ENCODE measurements around the gene AP2A2.

The AP2A2 gene

DNA sequence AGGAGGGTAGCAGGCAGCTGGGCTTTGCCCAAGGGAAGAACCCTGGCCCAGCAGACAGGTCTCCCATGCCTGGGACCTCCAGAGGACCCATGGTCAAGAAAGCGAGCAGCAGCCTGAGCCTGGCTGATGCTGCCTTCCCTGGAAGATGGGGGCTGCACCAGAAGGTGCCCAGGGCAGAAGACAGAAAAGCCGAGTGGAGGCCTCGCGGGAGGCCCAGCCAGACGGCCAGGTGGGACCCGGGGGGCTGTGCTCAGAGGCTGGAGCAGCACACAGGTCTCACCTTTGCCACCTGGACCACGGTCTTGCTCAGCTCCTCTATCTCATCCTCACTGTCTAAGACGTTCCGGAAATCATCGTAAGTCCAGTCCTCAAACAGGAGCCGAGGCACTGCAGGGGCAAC lies 25.9 kb upstream of the AP2A2 start:
- no peak for DNase-seq

- DNase-seq = no peak
Measured at GRCh38 chr11:900545-900944, 25.1 kb upstream of the AP2A2 start.

GRCh38 chr11:901452-902061 lies 24.1 kb upstream of the AP2A2 start:
- DNase-seq = no peak

- DNase-seq = no peak
Measured at GRCh38 chr11:904380-904779, 21.3 kb upstream of the AP2A2 start.

- DNase-seq = no peak
Measured at GRCh38 chr11:905952-906351, 19.7 kb upstream of the AP2A2 start.

- DNase-seq = no peak
Measured at GRCh38 chr11:907668-908067, 18.0 kb upstream of the AP2A2 start.

DNA sequence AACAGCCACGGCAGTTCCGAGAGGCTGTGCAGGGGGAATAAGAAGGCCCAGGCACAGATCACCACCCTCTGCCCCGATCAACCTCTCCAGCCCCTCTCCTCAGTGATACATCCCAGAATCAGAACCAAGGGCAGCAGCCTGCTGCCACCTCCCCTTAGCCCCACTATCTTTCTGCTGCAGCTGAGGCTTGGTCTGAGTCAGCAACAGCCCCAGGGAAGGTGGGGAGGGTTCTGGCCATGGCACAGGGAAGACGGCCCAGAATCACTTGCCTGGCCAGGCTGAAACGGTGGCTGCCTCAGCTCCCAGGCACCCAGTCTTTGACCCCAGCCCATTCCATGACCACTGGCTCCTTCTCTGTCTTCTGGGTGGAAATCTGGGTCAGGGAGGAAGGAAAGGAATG lies 17.4 kb upstream of the AP2A2 start:
- no peak for DNase-seq

- DNase-seq = no peak
Measured at GRCh38 chr11:909406-909805, 16.3 kb upstream of the AP2A2 start.

DNA sequence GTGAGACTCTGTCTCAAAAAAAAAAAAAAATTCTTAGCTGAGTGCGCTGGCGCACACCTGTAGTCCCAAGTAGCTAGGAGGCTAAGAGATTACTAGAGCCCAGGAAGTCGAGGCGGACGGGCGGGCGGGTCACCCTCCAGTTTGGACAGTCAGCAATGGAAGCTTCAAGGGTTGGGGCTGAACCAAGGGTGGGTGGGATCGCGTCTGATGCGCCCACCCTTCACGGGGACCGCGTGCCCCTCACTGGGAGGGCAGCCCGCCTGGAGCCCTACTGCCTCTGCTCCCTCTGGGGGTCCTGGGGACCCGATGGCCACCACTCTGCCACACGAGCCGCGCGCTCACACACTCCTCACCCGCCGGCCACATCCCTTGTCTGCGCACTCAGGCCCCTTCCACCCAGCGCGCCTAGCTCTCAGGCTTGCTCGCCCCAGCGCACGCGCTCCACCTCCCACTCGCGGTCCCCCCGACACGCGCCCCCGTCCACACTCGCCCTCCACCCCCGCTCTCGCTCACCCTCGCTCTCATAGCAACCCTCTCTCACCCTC lies 15.6 kb upstream of the AP2A2 start:
- DNase-seq = no peak

- DNase-seq = peak; percentile 92
Measured at GRCh38 chr11:910589-911030, 15.1 kb upstream of the AP2A2 start, which contains the start of gene CHID1. CHID1 (minus strand) TSS chr11:910810; CDS start chr11:904816, 5,994 bp downstream.

DNA sequence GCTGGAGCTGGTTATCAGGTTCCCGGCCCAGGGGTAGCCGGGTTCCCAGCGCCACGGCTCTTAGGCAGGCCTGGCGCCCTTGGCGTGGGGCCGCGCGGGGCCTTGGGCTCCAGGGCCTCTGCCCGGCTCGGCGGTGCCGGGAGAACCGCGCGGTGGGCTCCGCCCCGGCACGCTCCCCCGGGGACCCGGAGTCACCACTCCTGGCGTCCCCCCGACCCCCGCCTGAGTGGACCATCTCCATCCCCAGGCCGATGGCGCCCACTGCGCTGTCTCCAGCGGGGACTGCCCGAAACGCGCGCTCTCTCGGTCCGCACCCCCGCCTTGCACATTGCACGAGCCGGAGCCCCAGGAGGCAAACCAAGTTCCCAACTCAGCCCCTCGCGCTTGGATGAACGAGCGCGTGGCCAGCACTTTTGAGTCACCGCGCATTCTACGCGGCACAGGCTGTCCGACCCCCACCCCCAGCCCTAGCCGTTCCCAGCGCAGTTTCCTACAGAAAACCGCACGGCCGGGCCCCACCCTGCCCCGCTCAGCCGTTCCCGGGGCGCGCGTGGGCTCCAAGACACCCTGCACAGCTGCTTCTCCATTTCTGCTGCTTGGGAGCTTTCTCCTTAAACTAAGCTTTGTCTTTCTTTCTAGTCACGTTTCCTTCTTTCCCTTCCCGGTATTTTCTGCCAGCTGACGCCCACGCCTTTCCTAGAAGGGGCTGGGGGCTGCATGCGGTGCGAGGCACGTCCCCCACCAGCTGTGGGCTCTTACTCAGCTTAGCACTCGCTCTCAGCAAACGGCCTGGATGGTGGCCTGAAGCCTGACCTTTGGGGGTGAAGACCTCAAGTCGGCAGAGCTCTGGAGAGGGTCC lies 14.4 kb upstream of the AP2A2 start:
- peak; percentile 61 for DNase-seq

GRCh38 chr11:911890-912219 lies 13.8 kb upstream of the AP2A2 start:
- no peak for DNase-seq

DNA sequence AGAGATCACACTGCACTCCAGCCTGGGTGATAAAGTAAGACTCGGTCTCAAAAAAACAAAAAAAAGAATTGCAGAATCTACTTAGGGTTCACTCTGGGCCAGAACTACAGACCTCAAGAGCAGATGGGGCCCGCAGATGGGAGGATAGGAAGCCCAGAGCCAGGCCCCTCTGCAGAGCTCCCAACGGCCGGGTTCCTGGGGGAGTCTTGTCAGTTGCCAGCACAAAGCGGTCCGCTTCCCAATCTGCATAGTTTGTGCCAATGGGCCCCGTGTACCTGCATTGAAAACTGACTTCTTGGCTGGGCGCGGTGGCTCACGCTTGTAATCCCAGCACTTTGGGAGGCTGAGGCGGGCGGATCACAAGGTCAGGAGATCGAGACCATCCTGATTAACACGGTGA lies 13.4 kb upstream of the AP2A2 start:
- no peak for DNase-seq

GRCh38 chr11:913043-913442 lies 12.6 kb upstream of the AP2A2 start:
- no peak for DNase-seq

- DNase-seq = no peak
Measured at GRCh38 chr11:914204-914603, 11.5 kb upstream of the AP2A2 start.

DNA sequence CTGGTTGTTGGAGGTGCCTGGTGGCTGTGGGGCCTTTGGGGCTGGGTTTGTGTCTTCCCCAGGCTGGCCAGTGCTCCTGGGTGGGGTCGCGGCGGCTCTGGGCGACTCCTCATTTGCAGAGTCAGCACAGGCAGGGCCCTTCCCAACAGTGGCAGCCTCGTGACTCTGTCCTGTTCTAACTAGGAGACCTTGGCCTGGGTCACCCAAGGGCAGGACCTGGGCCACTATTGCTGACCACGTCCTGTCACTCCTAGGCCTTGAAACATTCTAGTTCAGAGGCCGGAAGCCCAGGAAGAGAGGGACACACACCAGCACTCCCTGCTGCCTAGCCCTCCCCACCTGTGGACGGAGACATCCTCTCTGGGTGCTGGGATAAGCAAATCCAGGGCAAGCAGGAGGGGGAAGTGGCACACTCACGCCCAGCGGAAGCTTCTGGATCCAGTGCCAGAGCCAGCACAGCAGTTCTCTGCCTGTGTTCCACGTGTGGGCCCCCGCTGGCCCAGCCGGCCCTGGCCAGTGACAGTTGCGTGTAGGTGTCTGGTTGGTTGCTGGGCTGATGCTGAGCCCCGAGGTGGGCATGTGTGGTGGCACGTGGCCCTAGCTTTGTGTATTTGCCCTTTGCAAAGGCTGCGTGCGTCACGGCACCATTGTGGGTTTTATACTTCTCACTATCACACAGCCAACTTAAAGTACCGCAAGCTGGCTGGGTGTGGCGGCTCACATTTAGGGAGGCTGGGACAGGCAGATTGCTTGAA lies 10.7 kb upstream of the AP2A2 start:
- DNase-seq = no peak

- no peak for DNase-seq
Measured at GRCh38 chr11:917426-917825, 8.2 kb upstream of the AP2A2 start.

DNA sequence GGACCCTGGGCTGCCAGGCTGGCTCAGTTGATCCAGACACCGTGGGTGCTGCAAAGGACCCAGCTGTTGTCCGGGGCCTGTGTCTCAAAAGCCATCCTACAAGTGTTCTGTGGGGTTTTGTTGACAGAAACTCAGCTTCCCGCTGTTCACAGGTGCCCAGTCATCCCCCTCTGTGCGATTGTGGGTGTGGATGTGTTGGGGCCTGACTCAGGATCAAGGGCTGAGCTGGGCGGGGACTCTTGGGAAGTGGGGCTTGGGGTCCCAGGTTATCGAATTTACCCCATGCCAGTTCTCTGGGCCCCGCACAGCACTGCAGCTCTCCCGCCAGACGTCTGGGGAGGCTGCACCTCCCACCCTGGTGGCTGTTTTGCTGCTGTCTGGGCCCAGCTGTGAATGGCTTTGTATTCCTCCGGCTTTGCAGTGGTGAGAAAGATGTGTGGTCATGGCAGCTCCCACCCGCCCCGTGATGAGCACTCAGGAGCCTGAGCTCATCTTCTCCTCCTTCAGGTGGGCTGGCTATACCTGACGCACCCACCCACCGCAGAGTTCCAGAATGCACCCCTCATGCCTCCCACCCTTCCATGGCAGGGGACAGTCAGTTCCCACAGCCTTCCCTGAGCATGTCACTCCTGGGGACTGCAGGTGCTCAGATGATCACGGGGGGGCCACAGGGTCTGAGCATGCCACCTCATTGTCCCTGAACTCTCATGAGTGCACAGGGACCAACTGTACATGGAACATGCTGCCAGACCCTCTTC lies 3.6 kb upstream of the AP2A2 start:
- DNase-seq = no peak

DNA sequence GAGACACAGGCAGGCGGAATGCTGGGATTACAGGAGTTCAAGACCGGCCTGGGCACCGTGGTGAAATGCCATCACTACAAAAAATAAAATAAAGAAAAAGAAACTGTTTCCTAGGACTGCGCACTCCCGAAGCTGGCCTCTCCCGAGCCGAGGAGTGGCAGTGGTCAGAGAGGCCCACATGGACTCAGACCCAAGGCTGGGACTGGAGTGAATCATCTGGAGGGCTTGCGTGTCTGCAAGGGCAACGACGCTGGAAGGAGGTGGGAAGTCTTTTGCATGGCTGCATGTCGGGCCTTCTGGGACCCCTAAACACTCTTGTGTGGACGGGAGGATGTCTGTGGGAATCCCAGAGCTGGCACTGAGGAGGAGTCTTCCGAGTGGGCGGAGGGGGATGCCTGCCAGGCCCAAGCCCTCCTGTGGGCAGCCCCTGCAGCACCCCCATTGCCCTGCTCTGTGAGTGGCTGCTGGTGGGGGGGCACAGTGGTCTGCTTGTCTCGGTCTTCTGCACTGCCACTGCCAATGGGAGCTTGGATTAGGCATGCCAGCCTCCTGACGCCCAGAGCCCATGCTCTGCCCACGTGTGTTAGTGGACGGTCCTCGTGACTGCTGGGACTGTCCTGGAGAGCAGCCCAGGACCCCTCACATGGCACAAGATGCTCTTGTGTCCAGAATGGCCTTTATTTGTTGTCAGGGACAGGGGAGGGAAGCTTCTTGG lies 1.8 kb upstream of the AP2A2 start:
- no peak for DNase-seq

DNA sequence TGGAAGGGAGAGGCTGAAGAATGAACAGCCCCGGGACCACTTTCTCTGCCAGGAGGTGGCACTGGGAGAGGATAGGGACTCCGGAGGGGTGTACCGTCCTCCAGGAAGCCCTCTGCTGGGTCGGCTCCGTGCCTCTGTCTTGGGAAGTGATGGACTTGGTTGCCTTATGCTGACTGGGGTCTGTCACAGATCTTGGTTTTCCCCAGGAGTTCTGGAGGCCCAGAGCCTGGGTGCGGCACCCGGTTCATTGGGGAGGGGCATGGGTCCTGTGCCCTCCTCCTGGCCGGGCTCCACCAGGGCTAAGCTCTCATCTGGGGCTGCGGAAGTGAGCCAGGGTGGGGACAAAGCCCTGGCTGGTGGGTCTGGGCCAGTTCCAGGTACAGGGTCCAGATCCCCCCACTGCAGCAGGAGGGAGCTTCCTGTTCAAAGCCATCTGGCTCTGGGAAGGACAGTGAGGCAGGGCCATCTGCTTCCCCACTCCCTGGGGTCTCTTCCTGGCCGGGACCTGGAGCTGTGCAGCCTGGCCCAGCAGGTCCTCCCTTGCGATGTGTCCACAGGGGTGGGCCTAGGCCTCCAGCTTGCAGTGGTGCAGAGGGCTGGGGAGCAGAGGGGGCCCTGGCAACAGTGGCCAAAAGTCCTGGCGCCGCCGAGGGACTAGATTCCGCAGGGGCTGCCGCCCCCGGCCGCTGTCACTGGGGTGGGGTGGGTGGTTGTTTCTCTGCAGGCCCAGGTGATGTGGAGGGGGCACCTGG lies 1.1 kb upstream of the AP2A2 start:
- no peak for DNase-seq

- no peak for DNase-seq
Measured at GRCh38 chr11:925158-925495, 543 bp upstream of the AP2A2 start.

Data from stimulated activated CD8-positive, alpha-beta memory T cell treated with anti-CD3 and anti-CD28 coated beads, Interleukin-4, amount 100 ng/mL, for 48 hours (primary cell).